ENCODE data around the gene CTNND2.

DNA sequence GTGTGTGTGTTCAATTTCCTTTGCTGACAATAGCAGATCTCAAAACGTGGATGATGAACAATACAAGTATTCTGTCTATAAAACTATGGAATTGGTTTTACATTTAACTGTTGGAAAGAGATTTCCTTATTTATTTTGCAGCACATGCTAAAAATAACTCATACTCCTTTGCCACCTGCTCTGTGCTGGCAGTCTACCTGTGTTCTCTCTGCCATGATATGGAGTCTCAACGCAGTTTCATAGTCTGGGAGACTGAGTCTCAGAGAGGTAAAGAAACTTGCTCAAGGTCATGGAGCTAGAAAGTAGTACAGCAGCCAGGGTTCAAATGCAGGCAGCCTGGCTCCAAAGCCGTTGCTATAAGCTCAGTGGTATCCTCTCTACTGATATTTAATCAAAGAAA is 677.2 kb downstream of the CTNND2 start:
- TF ChIP-seq ZNF184 (tag by site-specific recombination; IDR thresholded peaks at IDR 0.05) (no peak), ZNF138 (tag by site-specific recombination; IDR thresholded peaks at IDR 0.05; ENCODE audit: borderline replicate concordance) (no peak)
